HEK293 (cell line): ENCODE results near the gene KSR1.

Experiments used
- CTCF ChIA-PET: fragments of 350-600 bp; formaldehyde crosslinking; extraction: SDS; loops from one replicate; lab custom pipeline; 2021; ENCODE audit warnings: antibody characterized with exemption; lab: Yijun Ruan, JAX
- POLR2A ChIA-PET: fragments of 300-600 bp; formaldehyde crosslinking; extraction: SDS; loops from one replicate; lab custom pipeline; 2020; ENCODE audit warnings: antibody characterized with exemption, inconsistent platforms; lab: Yijun Ruan, JAX
- H3K27ac ChIP-seq: fragments of 200-500 bp; sonication (Bioruptor generic); 2 replicates; pipeline ENCODE4 v1.5.1; 2014; ENCODE audit warnings: low read depth, low read length, control low read depth, inconsistent platforms; ENCODE audit errors: extremely low read depth
- H3K36me3 ChIP-seq, 2 experiments: fragments of 200-500 bp in 1 of 2; sonication (Bioruptor generic) in 1 of 2; 1 replicate in 1 of 2; 2 replicates in 1 of 2; pipeline ENCODE4 v1.5.1; 2014 to 2017; ENCODE audit warnings: inconsistent platforms in 2 of 2, low read length in 2 of 2; ENCODE audit not compliant: control insufficient read depth in 2 of 2, insufficient read depth in 1 of 2
- H3K4me1 ChIP-seq: fragments of 200-500 bp; sonication (Bioruptor generic); 2 replicates; pipeline ENCODE4 v1.5.1; 2014; ENCODE audit warnings: mild to moderate bottlenecking, low read length, inconsistent platforms; ENCODE audit not compliant: control insufficient read depth, insufficient read depth
- H3K4me3 ChIP-seq: 2 replicates; pipeline ENCODE4 v1.5.1; 2011; ENCODE audit warnings: low read depth, mild to moderate bottlenecking, control low read depth, low read length, moderate library complexity
- H3K9me3 ChIP-seq: fragments of 200-500 bp; sonication (Bioruptor generic); 2 replicates; pipeline ENCODE4 v1.5.1; 2014; ENCODE audit warnings: low read depth, low read length, inconsistent platforms; ENCODE audit not compliant: control insufficient read depth, insufficient read depth
- ATF2 ChIP-seq: fragments of 450-650 bp; formaldehyde crosslinking; IDR thresholded peaks from 2 replicates; pipeline ENCODE4 v1.5.1; 2016; ENCODE audit warnings: missing biosample characterization, missing genetic modification characterization, low read depth
- EGR2 ChIP-seq: fragments of 450-650 bp; formaldehyde crosslinking; IDR thresholded peaks from 2 replicates; pipeline ENCODE4 v1.5.1; 2016; ENCODE audit warnings: low read depth, missing biosample characterization, missing genetic modification characterization
- OVOL3 ChIP-seq: fragments of 450-650 bp; formaldehyde crosslinking; IDR thresholded peaks from 2 replicates; pipeline ENCODE4 v1.5.1; 2016; ENCODE audit warnings: missing biosample characterization, missing genetic modification characterization
- PBX3 ChIP-seq: sonication (generic); formaldehyde crosslinking; IDR thresholded peaks from 2 replicates; pipeline ENCODE4 v1.8.1; 2022; ENCODE audit warnings: mild to moderate bottlenecking, moderate library complexity, missing genetic modification reagents
- SALL2 ChIP-seq: fragments of 450-650 bp; formaldehyde crosslinking; IDR thresholded peaks from 2 replicates; pipeline ENCODE4 v1.5.0; 2017; ENCODE audit warnings: missing biosample characterization, mild to moderate bottlenecking, missing genetic modification characterization, borderline replicate concordance
- SP7 ChIP-seq: fragments of 450-650 bp; formaldehyde crosslinking; IDR thresholded peaks from 2 replicates; pipeline ENCODE4 v1.5.1; 2016; ENCODE audit warnings: missing biosample characterization, missing genetic modification characterization
- YY2 ChIP-seq: fragments of 450-650 bp; formaldehyde crosslinking; IDR thresholded peaks from 2 replicates; pipeline ENCODE4 v1.5.1; 2016; ENCODE audit warnings: missing biosample characterization, missing genetic modification characterization
- ZFHX2 ChIP-seq: fragments of 450-650 bp; formaldehyde crosslinking; conservative IDR thresholded peaks from 2 replicates; pipeline ENCODE4 v1.5.1; 2016; ENCODE audit warnings: missing biosample characterization, missing genetic modification characterization
- ZNF223 ChIP-seq: fragments of 450-650 bp; formaldehyde crosslinking; IDR thresholded peaks from 2 replicates; pipeline ENCODE4 v1.5.1; 2016; ENCODE audit warnings: missing biosample characterization, missing genetic modification characterization
- ZNF274 ChIP-seq, 2 experiments: fragments of 200-500 bp in 1 of 2; fragments of 450-650 bp in 1 of 2; sonication (Bioruptor generic) in 1 of 2; formaldehyde crosslinking in 1 of 2; IDR thresholded peaks; 2 replicates each; pipeline versions ENCODE4 v1.5.1 to v1.6.1; 2014 to 2016; ENCODE audit warnings: borderline replicate concordance in 1 of 2, inconsistent platforms in 1 of 2, low read length in 1 of 2, missing biosample characterization in 1 of 2, missing genetic modification characterization in 1 of 2
- ZNF324 ChIP-seq: fragments of 450-650 bp; formaldehyde crosslinking; IDR thresholded peaks from 2 replicates; pipeline ENCODE4 v1.5.1; 2016; ENCODE audit warnings: missing biosample characterization, missing genetic modification characterization
- ZNF335 ChIP-seq: fragments of 450-650 bp; formaldehyde crosslinking; conservative IDR thresholded peaks from 2 replicates; pipeline ENCODE4 v1.5.1; 2016; ENCODE audit warnings: missing biosample characterization, missing genetic modification characterization
- ZNF366 ChIP-seq: fragments of 450-650 bp; formaldehyde crosslinking; conservative IDR thresholded peaks from 2 replicates; pipeline ENCODE4 v1.5.1; 2016; ENCODE audit warnings: missing biosample characterization, missing genetic modification characterization
- ZNF391 ChIP-seq: fragments of 450-650 bp; formaldehyde crosslinking; IDR thresholded peaks from 2 replicates; pipeline ENCODE4 v1.5.1; 2016; ENCODE audit warnings: low read depth, missing biosample characterization, missing genetic modification characterization, borderline replicate concordance
- ZNF548 ChIP-seq: fragments of 450-650 bp; formaldehyde crosslinking; IDR thresholded peaks from 2 replicates; pipeline ENCODE4 v1.5.1; 2016; ENCODE audit warnings: missing biosample characterization, missing genetic modification characterization
- ZNF561 ChIP-seq: fragments of 450-650 bp; IDR thresholded peaks from 2 replicates; pipeline ENCODE4 v1.5.1; 2018; ENCODE audit warnings: missing biosample characterization, missing genetic modification characterization, borderline replicate concordance
- ZNF670 ChIP-seq: fragments of 450-650 bp; formaldehyde crosslinking; IDR thresholded peaks from 2 replicates; pipeline ENCODE4 v1.5.1; 2016; ENCODE audit warnings: missing biosample characterization, missing genetic modification characterization, low read depth
- TF ChIP-seq, protein P1 (sequence below): fragments of 450-650 bp; formaldehyde crosslinking; IDR thresholded peaks from 2 replicates; pipeline ENCODE4 v1.5.1; 2016; ENCODE audit warnings: missing biosample characterization, missing genetic modification characterization

KSR1 gene

GRCh38 chr17:27479838-27480237 is 23.6 kb downstream of the KSR1 start:
- POLR2A ChIA-PET, result no interaction called here
- H3K4me1 ChIP-seq, result peaks cover 3% of the 10 kb centered on the region; the same call in 1 of the 2 replicates
- CTCF ChIA-PET, result interaction anchor here (0.6 to 1.7 kb wide), 4 partner anchors 11 to 124 kb away, joined by 3 to 5 read pairs (median 4); no protein-coding TSS in a partner anchor
- TF ChIP-seq ATF2 (tag by site-specific recombination), result no peak
- no peak for TF ChIP-seq ZNF561
- no peak for TF ChIP-seq OVOL3 (tag by site-specific recombination)
- no peak for TF ChIP-seq ZNF223 (tag by site-specific recombination)
- TF ChIP-seq ZNF391 (tag by site-specific recombination), result no peak
- H3K36me3 ChIP-seq, result peaks cover 0 to 2% of the 10 kb centered on the region in 2 experiments; a peak in 1 of 3 replicates
- no peak overlapping the region for H3K4me3 ChIP-seq
- no peaks in the 10 kb centered on the region for H3K9me3 ChIP-seq
- no peak overlapping the region for H3K27ac ChIP-seq

GRCh38 chr17:27480699-27481098 is 24.5 kb downstream of the KSR1 start:
- TF ChIP-seq SALL2 (no peak), ZNF548 (tag by site-specific recombination) (no peak), ZNF335 (tag by site-specific recombination) (no peak), ZNF274 (IDR thresholded peaks at IDR 0.05; ENCODE audit: low read length) (no peak), ZNF274 (tag by site-specific recombination; IDR thresholded peaks at IDR 0.05; ENCODE audit: borderline replicate concordance) (no peak), PBX3 (CRISPR knock-in tag) (no peak), ZFHX2 (no peak), ZNF324 (no peak)
- TF ChIP-seq, all 188 proteins: peak for 0
- ChIA-PET CTCF (interaction anchor here (0.6 to 2.0 kb wide), 7 partner anchors 8 to 239 kb away, joined by 3 to 9 read pairs (median 5); no protein-coding TSS in a partner anchor), POLR2A (no interaction called here)
- H3K4me3 ChIP-seq, result no peak overlapping the region
- H3K4me1 ChIP-seq, result peaks cover 3% of the 10 kb centered on the region; the same call in 1 of the 2 replicates
- H3K9me3 ChIP-seq, result no peaks in the 10 kb centered on the region
- H3K36me3 ChIP-seq, result peaks cover 0 to 3% of the 10 kb centered on the region in 2 experiments; a peak in 1 of 3 replicates
- no peak overlapping the region for H3K27ac ChIP-seq

- peaks cover 3% of the 10 kb centered on the region; the same call in 1 of the 2 replicates for H3K4me1 ChIP-seq
- no peak for TF ChIP-seq EGR2
- no peak for TF ChIP-seq ZNF670 (tag by site-specific recombination)
- no peak for TF ChIP-seq SP7 (tag by site-specific recombination)
- TF ChIP-seq ZNF366 (tag by site-specific recombination), result no peak
- no peak for TF ChIP-seq YY2
- TF ChIP-seq, protein P1, sequence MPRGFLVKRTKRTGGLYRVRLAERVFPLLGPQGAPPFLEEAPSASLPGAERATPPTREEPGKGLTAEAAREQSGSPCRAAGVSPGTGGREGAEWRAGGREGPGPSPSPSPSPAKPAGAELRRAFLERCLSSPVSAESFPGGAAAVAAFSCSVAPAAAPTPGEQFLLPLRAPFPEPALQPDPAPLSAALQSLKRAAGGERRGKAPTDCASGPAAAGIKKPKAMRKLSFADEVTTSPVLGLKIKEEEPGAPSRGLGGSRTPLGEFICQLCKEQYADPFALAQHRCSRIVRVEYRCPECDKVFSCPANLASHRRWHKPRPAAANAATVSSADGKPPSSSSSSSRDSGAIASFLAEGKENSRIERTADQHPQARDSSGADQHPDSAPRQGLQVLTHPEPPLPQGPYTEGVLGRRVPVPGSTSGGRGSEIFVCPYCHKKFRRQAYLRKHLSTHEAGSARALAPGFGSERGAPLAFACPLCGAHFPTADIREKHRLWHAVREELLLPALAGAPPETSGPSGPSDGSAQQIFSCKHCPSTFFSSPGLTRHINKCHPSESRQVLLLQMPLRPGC (tag by site-specific recombination), result no peak
- TF ChIP-seq, all 188 proteins: peak for 0
- no peak overlapping the region for H3K4me3 ChIP-seq
- peaks cover 0 to 3% of the 10 kb centered on the region in 2 experiments; a peak in 1 of 3 replicates for H3K36me3 ChIP-seq
- CTCF ChIA-PET, result interaction anchor here (0.6 to 2.0 kb wide), 9 partner anchors 9 to 245 kb away, joined by 3 to 9 read pairs (median 5); no protein-coding TSS in a partner anchor
- H3K27ac ChIP-seq, result no peak overlapping the region
- no peaks in the 10 kb centered on the region for H3K9me3 ChIP-seq
- POLR2A ChIA-PET, result no interaction called here
These were observed 25.1 kb downstream of the KSR1 start for GRCh38 chr17:27481327-27481726.
